MM.1S (cell line): ENCODE results near the gene MFSD6.

Experiments used
- DNase-seq: peaks from one replicate; pipeline ENCODE4 v3.0.0-alpha.2; 2015
- H2AFZ ChIP-seq: fragments of 300-600 bp; sonication (generic); 2 replicates; pipeline ENCODE4 v1.6.0; 2016; ENCODE audit warnings: antibody characterized with exemption, low read length
- H3F3A ChIP-seq: fragments of 300-600 bp; sonication (generic); 2 replicates; pipeline ENCODE4 v1.6.1; 2016; ENCODE audit warnings: mild to moderate bottlenecking, antibody characterized with exemption, low read length, moderate library complexity, mixed read lengths; ENCODE audit not compliant: insufficient read depth
- H3K27ac ChIP-seq: fragments of 300-600 bp; sonication (generic); 2 replicates; pipeline ENCODE4 v1.5.1; 2016; ENCODE audit warnings: mild to moderate bottlenecking, low read length
- H3K27me3 ChIP-seq: fragments of 300-600 bp; sonication (generic); replicated peaks from 2 replicates; pipeline ENCODE4 v1.6.0; 2016; ENCODE audit warnings: low read length; ENCODE audit not compliant: insufficient read depth
- H3K36me3 ChIP-seq: fragments of 300-600 bp; sonication (generic); replicated peaks from 2 replicates; pipeline ENCODE4 v1.6.1; 2016; ENCODE audit warnings: mild to moderate bottlenecking, low read length, mixed read lengths; ENCODE audit not compliant: insufficient read depth
- H3K4me1 ChIP-seq: fragments of 300-600 bp; sonication (generic); 2 replicates; pipeline ENCODE4 v1.6.1; 2016; ENCODE audit warnings: low read length, mixed read lengths
- H3K4me2 ChIP-seq: fragments of 300-600 bp; sonication (generic); 2 replicates; pipeline ENCODE4 v1.6.0; 2016; ENCODE audit warnings: low read depth, low read length
- H3K4me3 ChIP-seq: fragments of 300-600 bp; sonication (generic); 2 replicates; pipeline ENCODE4 v1.5.1; 2016; ENCODE audit warnings: low read length, mixed read lengths
- H3K79me2 ChIP-seq: fragments of 300-600 bp; sonication (generic); 2 replicates; pipeline ENCODE4 v1.6.1; 2016; ENCODE audit warnings: mixed run types, low read length, mixed read lengths
- H3K9ac ChIP-seq: fragments of 300-600 bp; sonication (generic); 2 replicates; pipeline ENCODE4 v1.6.1; 2016; ENCODE audit warnings: low read length, mixed read lengths
- H3K9me2 ChIP-seq: fragments of 300-600 bp; sonication (generic); replicated peaks from 2 replicates; pipeline ENCODE4 v1.6.1; 2016; ENCODE audit warnings: mild to moderate bottlenecking, low read length, mixed read lengths; ENCODE audit not compliant: insufficient read depth
- H3K9me3 ChIP-seq: fragments of 300-600 bp; sonication (generic); replicated peaks from 2 replicates; pipeline ENCODE4 v1.6.1; 2016; ENCODE audit warnings: mild to moderate bottlenecking, low read length, mixed read lengths; ENCODE audit not compliant: insufficient read depth
- H4K20me1 ChIP-seq: fragments of 300-600 bp; sonication (generic); 2 replicates; pipeline ENCODE4 v1.6.1; 2016; ENCODE audit warnings: mild to moderate bottlenecking, low read length, moderate library complexity, mixed read lengths; ENCODE audit not compliant: insufficient read depth
- EZH2 ChIP-seq: fragments of 300-600 bp; sonication (generic); optimal IDR thresholded peaks from 2 replicates; pipeline ENCODE3; 2017; ENCODE audit warnings: low read depth, mild to moderate bottlenecking, antibody characterized with exemption, low read length, mixed read lengths
- EZH2phosphoT487 ChIP-seq: fragments of 300-600 bp; sonication (generic); IDR thresholded peaks from 2 replicates; pipeline ENCODE4 v1.6.1; 2018; ENCODE audit warnings: antibody characterized with exemption, low read length
- TF ChIP-seq, protein P1 (sequence below): fragments of 300-600 bp; sonication (generic); IDR thresholded peaks from 2 replicates; pipeline ENCODE4 v1.5.1; 2016; ENCODE audit warnings: antibody characterized with exemption, low read length, mixed read lengths

Gene MFSD6

DNA sequence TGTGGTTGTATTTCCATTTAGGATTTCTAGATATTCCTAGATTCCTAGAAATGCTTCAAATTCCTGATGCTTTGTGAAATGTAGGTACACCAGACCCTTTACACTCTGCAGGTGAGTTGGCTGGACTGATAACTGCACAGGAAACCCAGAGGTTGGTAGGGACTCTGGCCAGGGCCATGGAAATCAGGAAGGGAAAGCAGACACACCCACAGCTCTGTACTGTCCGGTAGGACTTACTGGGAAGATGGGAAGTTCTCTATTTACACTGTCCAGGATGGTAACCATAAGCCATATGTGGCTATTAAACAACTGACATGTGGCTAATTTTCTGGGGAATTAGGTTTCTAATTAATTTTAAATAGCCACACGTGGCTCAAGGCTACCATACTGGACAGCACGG is 94.9 kb downstream of the MFSD6 start:
- H3K4me2 ChIP-seq = no peak overlapping the region
- no peaks in the 10 kb centered on the region for H3K27me3 ChIP-seq
- H2AFZ ChIP-seq = no peak overlapping the region
- H3K4me3 ChIP-seq = no peak overlapping the region
- no peaks in the 10 kb centered on the region for H3K4me1 ChIP-seq
- no peaks in the 10 kb centered on the region for H3K9me3 ChIP-seq
- no peaks in the 10 kb centered on the region for H4K20me1 ChIP-seq
- no peaks in the 10 kb centered on the region for H3K9me2 ChIP-seq
- no peaks in the 10 kb centered on the region for H3F3A ChIP-seq
- no peak overlapping the region for H3K27ac ChIP-seq
- no peaks in the 10 kb centered on the region; the same call in 1 of the 2 replicates for H3K36me3 ChIP-seq
- no peak overlapping the region for H3K9ac ChIP-seq
- no peaks in the 10 kb centered on the region for H3K79me2 ChIP-seq
- no peak for DNase-seq
- TF ChIP-seq EZH2phosphoT487 = no peak
- TF ChIP-seq, protein P1, sequence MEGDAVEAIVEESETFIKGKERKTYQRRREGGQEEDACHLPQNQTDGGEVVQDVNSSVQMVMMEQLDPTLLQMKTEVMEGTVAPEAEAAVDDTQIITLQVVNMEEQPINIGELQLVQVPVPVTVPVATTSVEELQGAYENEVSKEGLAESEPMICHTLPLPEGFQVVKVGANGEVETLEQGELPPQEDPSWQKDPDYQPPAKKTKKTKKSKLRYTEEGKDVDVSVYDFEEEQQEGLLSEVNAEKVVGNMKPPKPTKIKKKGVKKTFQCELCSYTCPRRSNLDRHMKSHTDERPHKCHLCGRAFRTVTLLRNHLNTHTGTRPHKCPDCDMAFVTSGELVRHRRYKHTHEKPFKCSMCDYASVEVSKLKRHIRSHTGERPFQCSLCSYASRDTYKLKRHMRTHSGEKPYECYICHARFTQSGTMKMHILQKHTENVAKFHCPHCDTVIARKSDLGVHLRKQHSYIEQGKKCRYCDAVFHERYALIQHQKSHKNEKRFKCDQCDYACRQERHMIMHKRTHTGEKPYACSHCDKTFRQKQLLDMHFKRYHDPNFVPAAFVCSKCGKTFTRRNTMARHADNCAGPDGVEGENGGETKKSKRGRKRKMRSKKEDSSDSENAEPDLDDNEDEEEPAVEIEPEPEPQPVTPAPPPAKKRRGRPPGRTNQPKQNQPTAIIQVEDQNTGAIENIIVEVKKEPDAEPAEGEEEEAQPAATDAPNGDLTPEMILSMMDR = no peak
- TF ChIP-seq EZH2 = no peak

DNA sequence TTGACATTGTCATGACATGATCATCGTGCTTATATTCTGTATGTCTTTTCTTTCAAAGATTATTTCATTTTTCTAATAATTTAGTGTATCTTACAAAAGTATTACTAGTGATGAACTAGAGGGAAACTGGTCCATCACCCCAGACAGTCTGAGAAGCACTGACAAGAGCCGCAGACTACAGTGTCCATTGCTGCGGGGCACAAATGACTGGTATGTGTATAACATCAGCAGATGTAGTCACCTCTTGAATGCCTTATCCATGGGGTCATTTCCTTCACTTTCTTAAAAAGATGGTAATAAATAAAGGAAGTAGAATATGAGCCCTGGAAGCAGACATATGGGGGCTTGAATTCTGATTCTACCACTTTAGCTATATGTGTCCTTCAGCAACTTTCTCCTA is 96.8 kb downstream of the MFSD6 start:
- Histone ChIP-seq H3F3A (no peaks in the 10 kb centered on the region), H4K20me1 (no peaks in the 10 kb centered on the region), H3K4me3 (no peak overlapping the region), H3K79me2 (no peaks in the 10 kb centered on the region), H3K27me3 (no peaks in the 10 kb centered on the region), H3K9me2 (no peaks in the 10 kb centered on the region), H3K4me2 (no peak overlapping the region), H3K9me3 (no peaks in the 10 kb centered on the region), H3K9ac (no peak overlapping the region), H3K4me1 (no peaks in the 10 kb centered on the region), H3K36me3 (no peaks in the 10 kb centered on the region; the same call in 1 of the 2 replicates), H3K27ac (no peak overlapping the region), H2AFZ (no peak overlapping the region)
- no peak for DNase-seq
- no peak for TF ChIP-seq EZH2
- no peak for TF ChIP-seq EZH2phosphoT487
- TF ChIP-seq, protein P1 = no peak

DNA sequence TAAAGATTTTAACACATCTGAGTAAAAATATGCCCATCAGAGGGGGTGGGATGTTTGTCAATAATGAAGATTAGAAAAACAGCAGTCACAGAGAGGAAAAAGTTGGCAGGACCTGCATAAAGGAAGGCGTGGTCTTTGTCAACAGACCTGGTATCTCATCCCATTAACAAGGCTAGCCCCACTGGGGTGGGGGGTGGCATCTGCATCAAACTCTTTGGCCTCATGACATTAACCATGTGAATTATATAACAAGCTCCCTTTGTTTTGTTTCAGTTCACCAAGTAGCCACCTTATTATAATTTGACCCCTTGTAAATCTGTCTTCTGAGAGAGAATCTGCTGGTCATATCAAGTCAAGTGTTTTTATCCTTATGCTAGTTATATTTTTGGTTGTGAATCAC is 97.5 kb downstream of the MFSD6 start:
- no peak overlapping the region for H3K9ac ChIP-seq
- H3K79me2 ChIP-seq = no peaks in the 10 kb centered on the region
- no peaks in the 10 kb centered on the region for H3K4me1 ChIP-seq
- H3K4me3 ChIP-seq = no peak overlapping the region
- no peak overlapping the region for H2AFZ ChIP-seq
- H3K27me3 ChIP-seq = no peaks in the 10 kb centered on the region
- no peaks in the 10 kb centered on the region for H3K9me2 ChIP-seq
- no peak for TF ChIP-seq EZH2
- TF ChIP-seq, protein P1 = no peak
- no peak for TF ChIP-seq EZH2phosphoT487
- H3K36me3 ChIP-seq = no peaks in the 10 kb centered on the region
- H3K9me3 ChIP-seq = no peaks in the 10 kb centered on the region
- H4K20me1 ChIP-seq = no peaks in the 10 kb centered on the region
- H3F3A ChIP-seq = no peaks in the 10 kb centered on the region
- H3K27ac ChIP-seq = no peak overlapping the region
- DNase-seq = no peak
- no peak overlapping the region for H3K4me2 ChIP-seq
